Activated gamma-delta T cell (primary cell): Measurements from ENCODE around the gene SYNM.

Source experiments
- DNase-seq: peaks from one replicate; lab custom pipeline; 2025; lab: John Stamatoyannopoulos, UW

The SYNM gene

DNA sequence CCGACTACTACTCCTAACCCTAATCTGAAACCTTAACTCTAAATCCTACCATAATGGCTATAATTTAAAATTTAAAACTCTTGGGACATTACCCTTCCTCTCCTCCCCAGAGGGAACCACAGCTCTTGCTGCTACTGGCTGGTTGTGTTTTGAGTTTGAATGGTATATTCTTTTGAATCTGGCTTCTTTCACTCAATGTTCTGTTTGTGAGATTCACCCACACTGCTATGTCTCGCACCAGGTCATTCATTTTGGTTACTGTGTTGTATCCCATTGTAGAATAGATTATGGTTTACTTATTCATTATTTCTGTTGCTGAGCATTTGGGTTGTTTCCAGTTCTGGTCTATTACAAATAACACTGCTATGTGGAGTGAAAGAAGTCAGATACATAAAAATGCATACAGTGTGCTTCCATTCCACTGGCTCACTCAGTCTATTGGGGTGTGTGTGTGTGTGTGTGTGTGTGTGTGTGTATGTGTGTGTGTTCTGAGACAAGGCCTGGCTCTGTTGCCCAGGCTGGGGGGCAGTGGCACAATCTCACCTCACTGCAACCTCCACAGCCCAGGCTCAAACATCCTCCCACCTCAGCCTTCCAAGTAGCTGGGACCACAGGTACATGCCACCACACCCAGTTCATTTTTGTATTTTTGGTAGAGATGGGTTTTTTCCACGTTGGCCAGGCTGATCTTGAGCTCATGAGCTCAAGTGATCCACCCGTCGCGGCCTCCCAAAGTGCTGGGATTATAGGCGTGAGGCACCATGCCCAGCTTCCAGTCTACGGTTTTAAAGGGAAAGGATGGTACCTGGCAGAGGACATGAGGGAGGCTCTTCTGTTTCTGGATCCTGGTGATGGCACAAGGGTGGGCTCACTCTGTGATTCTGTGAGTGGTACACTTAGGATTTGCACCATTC lies 19.2 kb upstream of the SYNM start:
- DNase-seq: no peak

DNA sequence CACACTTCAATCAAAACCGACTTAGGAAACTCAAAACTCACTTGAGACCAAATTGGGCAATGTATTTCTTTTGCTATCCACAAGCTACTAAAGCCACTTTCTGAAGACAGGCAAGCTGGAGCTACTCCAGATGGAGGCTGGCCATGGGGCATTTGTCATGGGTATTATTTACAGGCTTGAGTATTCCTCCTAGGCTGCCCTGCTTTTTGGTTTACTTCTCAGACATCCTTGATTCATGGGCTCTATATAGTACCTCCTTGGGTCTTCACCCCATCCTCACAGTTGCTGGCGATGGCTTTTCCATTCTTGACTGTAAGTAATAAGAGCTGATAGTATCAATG lies 18.6 kb upstream of the SYNM start:
- DNase-seq: no peak

DNA sequence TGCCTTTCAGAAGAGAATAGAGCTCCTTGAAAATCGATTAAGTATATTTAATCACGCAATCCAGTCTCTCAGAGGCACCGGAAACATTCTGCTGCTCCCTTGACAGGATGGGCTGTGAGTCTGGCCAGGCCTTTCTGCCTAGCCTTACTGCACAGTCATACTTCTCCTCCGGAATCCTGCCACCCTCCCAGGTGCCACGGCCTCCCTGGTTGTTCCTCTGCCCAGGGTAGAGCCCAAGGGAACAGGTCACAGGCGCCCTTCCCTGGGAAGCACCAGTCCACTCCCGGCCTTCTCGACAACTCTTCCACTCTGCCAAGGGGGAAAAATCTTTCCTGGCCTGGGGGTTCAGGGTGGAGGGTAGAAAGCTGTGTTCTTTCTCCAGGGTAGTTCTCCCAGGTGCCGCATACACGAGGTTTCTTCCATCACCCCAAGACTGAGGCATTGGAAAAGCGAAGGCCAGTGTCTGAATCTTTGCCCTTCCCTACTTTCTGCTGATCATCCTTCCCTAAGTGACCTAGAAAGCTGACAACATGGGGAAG lies 17.4 kb upstream of the SYNM start:
- no peak for DNase-seq

DNA sequence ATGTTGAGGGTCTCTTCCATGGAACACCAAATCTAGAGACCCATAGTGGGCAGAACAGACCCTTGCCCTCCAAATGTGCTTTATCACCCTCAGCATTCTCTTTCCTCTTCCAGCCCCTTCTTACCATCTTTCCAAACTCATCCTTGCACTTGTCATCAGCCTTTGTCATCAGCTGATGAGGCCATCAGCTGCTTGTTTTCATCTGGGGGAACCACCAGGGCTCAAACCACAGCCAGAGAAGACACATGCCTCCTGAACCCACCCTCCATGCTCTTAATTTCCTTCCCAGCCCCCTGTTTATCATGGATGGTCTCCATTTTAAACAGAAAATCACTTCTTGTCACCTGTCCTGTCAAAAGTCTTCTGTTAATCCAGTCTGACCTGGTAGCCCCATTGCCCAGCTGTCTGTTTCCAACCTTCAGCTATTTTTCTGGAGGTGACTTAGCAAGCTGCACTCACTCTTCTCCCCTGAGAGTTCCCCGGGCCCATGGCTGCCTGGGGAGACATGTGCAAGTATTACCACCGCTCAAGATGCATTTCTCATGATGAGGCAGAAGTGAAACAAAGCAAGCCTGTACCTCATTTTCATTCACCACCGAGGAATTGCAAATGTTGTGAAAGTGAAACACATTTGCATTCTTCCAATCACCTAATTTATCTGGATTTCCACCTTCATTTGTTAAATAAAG lies 14.7 kb upstream of the SYNM start:
- DNase-seq: no peak

DNA sequence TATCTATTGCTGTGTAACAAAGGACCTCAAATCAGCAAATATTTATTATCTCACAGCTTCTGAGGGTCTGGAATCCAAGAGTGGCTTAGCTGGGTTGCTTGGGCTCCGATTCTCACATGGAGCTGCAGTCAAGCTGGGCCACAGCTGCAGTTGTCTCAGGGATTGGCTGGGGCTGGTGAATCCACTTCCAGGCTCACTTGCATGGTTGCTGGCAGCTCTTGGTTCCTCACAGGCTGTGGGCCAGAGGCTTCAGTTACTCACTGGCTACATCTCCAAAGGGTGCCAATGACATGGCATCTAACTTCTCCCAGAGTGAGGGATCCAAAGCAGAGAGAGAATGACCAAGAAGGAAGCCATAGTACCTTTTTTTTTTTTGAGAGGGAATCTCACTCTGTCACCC lies 13.9 kb upstream of the SYNM start:
- no peak for DNase-seq

DNA sequence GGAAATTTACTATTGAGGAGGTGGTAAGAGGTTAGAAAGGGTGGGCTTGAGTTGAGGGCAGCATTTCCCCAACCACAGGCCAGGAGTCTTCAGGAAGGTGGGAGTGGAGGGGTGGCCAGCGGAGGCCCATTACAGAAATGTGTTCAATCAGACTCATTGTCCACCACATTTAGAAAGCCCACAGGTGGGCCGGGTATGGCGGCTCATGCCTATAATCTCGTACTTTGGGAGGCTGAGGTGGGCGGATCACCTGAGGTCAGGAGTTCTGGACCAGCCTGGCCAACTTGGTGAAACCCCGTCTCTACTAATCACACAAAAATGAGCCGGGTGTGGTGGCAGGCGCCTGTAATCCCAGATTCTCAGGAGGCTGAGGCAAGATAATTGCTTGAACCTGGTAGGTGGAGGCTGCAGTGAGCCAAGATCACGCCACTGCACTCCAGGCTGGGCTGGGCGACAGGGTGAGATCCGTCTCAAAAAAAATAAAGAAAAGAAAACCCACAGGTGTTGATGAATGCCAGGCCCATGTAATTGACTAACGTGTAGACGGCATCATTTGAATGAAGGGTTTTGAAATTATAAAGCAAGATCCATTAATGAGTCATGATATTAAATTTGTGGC lies 12.2 kb upstream of the SYNM start:
- DNase-seq: no peak

DNA sequence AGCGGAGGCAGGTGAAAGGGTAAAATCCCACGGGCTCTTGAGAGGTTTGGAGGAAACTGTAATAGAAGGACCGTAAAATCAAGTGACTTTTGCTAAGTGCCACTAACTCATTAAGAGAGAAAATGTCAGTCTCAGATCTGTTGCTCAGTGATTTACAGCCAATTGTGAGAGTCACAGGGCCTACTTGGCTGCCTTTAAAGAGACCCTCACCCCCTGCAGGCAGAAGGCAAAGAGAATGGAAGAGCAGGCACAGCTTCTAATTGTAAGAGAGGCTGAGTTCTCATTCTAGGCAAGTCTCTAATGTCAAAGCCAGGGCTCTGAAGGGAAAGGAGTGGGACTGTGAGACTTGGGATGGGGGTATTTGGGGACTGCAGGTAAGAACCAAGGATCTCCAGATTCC lies 9.3 kb upstream of the SYNM start:
- no peak for DNase-seq

DNA sequence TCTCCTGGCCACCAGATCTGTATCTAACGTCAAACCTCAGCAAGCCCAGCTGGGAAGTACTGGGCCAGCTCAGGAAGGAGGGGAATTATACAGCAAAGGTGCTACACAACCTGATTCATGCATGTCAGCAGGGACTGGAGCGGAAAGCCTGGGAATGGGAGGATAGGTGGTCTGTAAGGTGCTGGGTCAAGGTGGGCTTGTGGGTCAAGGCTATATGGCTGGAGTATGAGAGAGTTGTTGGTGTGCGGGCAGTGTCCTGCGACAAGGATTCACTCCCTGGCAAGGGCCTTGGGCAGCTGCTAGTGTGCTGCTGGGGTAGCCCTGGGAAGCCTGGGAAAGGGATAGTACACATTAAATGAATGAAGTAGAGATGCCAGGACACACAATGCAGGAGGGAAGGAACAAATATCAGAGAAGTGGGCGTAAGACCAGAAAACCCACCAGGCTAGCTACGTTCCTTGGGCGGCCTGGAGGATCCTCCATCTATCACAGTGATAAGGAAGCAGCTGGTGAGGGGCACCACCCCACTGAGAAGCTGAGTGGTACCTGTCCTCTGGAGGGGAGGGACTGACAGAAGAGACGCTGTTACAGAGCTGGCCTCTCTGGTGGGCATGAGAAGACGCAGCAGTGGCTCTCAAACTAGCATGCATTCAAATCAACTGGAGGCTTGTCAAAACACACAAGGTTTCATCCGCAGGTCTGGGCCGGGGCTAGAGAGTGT lies 8.5 kb upstream of the SYNM start:
- no peak for DNase-seq

DNA sequence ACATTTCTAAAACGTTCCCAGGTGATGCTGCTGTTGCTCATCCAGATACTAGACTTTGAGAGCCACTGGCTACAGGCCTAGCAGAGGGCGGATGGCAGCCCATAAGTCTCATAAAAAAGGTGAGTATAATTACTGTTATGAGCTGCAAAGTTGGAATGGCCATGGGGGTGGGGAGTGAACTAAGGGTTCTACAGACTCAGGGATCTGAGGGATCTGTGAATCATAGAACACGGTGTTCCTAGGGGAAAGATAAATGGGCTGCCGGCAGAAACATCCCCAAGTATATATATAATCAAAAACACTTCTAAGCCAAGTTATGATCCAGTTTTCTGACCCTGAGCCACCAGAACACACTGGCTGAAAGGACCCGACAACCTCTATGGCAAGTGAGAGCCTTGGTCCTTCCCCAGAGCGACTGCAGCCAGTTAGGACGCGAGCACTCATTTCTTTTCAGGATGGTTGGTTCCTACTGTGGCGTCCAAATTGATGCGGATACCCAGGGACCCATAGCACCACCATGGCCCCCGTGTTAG lies 7.9 kb upstream of the SYNM start:
- no peak for DNase-seq

DNA sequence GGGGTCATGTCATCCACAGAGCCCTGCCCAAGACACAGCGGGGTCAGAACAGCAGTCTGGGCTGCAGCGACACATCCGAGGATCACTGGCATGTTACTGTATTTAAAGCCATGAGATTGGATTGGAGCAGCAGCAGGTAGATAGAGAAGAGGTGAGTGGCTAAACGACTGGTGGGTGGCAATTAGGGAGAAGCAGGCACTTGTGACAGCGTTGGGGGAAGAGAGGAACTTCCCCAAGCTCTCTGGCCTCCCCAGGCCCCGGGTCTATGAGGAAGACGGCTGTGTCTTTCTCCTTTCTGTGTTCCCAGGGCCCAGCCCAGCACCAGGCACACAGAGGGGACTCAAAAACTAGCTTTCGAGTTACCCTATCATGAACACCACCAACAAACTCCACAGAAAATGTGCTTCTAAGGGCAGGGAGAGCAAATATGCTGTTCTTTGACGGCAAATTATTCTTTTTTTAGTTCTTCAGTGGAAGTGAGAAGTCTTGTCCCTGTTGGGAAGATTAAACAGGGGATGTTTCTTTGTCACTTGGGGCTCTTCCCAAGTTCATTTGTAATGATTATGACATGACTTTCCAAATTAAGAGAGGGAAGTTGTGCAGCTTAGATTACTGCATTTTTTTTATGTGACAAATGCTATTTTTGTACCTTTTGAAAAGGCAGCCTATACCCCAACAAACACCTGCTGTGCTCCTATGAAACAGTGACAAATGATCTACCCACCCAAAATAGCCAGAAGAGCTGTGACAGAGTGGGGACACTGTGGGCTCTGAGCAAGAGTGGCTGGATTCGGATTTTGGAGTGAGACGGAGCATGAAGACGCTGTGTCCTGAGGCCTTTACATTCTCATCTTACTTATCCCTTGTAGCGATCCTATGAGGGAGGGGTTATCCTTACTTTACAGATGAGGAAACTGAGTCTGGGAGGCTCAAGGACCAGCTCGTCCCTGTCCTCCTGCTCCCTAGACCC lies 7.2 kb upstream of the SYNM start:
- DNase-seq: no peak

DNA sequence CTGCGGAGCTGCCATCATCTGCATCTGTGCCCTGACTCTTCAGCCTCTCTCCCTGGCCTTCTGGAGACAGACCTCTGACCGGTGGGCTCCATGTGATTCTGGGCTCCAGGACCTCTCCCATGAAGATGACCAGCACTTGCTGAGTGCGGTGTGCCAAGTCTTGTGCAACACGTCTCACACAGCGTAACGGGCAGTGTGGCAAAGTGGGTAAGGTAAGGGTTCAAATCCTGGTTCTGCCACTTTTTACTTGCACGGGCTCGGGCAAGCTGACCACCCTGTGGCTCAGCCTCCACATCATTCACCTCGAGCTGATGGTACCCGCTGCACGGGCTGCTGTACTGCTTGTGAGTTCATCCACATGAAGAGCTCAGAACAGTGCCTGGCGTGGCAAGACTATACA lies 6.5 kb upstream of the SYNM start:
- DNase-seq: no peak

DNA sequence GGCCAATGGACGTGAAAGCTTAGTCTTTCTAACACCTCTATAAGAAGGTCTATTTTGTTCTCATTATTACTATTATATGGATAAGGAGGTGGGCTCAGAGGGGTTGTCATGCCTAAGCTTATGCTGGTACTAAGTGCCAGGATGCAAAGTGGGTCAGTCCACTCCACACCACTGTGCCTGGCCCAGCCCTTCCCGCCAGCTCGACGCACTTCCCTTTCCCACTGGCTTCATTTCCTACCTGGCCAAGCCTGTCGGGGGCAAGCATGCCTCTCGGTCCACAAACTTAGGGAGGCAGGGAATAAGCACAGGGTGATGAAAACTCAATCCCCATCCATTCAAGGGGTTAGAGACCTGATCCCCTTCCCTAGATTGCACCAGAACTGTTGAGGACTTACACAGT lies 5.9 kb upstream of the SYNM start:
- DNase-seq: no peak

DNA sequence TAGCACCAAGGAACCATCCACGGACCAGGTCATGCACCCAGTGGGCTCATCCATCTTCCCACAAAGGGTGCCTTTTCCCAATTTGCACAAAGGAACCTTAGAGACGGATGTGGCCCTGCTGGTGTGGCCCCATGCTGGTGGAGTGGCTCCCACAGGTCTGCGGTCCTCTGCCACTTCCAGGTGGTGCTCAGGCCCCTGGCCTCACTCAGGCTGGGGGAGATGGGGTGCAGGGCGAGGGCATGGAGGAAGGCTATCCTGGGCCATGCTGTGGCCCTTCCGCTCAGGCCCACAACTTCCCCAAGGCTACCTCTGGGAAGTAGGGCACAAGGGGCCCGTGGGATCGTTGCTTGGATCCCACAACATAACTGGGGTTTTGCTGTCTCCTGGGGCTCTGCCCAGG lies 5.2 kb upstream of the SYNM start:
- no peak for DNase-seq

DNA sequence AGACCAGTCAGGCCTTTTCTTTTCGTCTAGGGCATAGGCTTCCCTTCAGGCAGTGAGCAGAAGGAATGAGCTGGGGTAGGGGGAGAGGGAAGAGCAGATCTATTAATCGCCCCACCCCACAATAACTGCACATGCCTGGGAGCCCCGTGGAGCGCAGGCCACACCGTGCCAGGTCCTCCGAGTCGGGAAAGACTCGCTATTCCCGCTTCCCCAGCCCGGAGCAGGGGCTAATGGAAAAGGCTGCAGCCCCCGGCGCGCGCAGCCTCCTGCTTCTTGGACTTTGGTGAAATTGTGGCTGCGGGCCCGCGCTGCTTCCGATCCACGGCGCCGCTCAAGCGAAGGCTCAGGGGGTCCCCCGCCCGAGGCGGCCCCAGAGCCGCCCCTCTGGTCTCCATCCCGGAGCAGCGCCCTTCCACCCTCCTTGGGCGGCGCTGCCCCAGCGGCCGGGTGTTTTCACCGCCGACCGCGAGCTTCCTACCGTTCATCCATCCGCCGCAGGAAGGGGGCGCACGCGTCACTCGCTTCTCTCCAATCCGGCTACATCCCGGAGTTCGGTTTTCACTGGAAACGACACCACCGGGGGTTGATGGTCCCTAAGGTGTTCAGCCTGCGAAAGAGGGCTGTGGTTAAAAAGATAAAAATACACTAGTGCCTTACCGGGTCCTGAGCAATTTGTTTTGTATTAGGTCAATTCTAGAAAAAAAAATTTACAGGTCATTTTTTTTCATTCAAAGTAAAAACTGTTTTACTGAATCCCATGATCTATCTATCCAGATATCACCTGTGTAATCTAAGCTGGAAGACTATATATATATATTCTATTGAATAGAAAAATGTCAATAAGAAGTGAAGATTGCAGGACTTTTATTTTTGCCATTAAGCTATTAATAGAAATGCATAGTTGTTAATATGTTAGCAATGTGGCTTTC lies 4.4 kb upstream of the SYNM start:
- peak; percentile 15 for DNase-seq

DNA sequence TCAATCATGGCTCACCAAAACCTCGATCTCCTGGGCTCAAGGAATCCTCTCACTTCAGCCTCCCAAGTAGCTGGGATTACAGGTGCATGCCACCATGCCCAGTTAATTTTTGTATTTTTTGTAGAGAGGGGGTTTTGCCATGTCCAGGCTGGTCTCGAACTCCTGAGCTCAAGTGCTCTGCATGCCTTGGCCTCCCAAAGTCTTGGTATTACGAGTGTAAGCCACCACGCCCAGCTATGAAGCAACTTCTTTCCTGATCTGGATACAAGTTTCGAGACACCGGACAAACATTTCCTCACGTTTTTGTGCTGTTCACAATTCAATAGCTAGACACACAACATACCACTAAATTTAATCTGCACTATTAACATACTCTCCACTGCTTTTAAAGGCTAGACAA lies 3.4 kb upstream of the SYNM start:
- DNase-seq: no peak

DNA sequence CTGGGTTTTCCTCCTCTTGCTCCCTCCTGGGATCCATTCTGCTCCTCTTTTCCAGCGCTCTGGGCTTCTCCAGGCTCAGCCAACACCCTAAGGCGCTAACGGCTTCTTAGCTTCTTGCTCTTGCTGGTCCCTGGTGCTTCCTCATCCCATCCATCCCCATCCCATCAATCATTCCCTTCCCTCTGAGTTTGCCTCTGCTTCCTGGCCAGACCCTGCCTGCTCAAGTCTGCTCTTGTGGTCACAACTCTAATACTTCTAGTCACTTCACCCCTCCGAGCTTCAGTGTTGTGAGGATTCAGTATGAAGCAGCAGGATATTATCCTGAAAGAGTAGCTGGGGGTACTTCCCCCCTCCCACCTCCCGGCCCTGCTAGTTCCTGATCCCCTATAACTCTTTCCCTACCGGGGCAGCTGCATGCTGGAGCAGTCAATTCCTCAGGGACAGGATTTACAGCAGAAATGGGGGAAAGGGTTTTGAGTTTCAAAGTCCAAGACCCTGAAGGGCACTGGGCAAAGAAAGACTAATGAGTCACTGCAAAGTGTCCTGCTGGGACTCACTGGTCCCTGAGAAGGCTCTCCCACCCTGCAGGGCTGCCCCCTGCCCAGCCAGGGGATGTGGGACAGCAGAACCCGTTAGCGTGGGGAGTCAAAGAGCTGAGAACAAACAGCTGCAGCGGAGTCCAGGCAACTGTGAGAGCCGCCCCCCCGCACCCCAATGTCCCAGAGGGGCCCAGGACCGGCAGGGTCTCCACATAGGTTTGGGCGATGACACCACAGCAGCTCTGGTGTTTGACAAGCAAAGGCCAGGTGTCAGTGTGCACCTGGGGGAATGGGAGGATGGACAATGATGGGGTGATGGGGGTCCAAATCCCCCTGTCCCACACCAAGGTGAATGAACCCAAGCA lies 2.3 kb upstream of the SYNM start:
- no peak for DNase-seq

DNA sequence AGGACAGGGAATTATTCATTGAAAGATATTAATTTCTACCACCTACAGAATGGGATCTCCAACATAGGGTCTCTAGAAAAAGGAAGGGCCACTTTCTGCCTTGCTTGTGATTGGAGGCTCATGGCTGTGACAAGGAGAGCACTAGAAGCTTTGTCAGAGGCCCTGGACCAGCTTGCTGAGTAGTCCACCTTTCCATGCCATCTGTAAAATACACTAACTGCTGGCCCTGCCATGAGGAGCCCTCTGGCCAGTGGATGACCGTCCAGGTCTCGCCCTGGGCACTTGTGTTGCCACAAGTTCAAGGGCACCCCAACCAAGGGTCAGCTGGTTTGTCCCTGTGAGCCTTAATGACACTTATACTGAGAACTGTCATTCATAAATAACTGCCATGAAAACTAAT lies 1.6 kb upstream of the SYNM start:
- DNase-seq: no peak

DNA sequence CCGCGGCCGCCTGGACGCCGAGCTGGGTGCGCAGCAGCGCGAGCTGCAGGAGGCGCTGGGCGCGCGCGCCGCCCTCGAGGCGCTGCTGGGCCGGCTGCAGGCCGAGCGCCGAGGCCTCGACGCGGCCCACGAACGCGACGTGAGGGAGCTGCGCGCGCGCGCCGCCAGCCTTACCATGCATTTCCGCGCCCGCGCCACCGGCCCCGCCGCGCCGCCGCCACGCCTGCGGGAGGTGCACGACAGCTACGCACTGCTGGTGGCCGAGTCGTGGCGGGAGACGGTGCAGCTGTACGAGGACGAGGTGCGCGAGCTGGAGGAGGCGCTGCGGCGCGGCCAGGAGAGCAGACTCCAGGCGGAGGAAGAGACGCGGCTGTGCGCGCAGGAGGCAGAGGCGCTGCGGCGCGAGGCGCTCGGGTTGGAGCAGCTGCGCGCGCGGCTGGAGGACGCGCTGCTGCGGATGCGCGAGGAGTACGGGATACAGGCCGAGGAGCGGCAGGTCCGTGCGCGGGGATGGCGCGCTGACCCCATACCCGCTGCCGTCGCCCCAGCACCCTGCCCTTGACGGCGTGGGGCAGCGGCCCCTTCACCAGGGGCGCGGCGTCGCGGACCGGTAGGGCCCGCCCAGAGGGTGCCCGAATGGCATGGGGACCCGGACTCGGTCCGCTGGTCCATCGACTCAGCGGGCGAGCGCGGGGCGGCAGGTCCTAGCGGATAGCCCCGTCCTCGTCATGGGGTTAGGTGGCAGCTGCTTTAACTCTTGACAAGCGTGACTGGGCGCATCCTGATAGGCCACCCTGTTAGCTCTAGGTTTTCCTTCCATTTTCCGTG lies 848 bp downstream of the SYNM start:
- peak; percentile 42 for DNase-seq
